ENCODE results near the gene SBF2.

DNA sequence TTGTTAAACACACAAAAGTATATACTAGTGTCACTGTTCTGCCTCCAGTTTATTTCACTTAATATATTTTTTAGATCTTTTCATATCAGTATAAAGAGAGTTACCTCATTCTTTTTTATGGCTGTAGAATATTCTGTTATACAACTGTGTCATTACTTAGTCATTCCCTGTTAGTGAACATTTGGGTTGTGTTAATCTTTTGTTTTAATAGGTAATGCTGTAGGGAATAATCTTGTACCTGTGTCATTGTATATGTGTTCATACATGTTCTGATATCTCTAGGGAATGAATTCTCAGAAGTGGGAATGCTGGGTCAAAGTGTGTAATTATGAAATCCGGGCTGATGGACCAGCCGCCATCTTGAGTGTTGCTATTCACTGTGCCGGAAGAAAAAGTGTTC is 558.8 kb downstream of the SBF2 start:
- TF ChIP-seq POLR2A (IDR thresholded peaks at IDR 0.05; ENCODE audit: low read depth, low read length) (no peak), POLR2AphosphoS5 (IDR thresholded peaks at IDR 0.05; ENCODE audit: low read depth, low read length) (no peak), SPI1 (IDR thresholded peaks at IDR 0.05; ENCODE audit: low read depth, low read length) (no peak)
